Endothelial cell of umbilical vein (primary cell): ENCODE results near the gene CEP128. TPM values are rescaled to one million over a fixed set of nuclear protein-coding genes. Genes with fewer than 3 reads are reported as not detected.

ENCODE experiments used
- BruUV-seq: library from RNA; stranded (reverse); fragments of 400-500 nt; replicated peaks from 2 replicates; lab custom pipeline; 2021; lab: Mats Ljungman, UMichigan
- CTCF ChIA-PET: fragments of 300-600, 350-600 bp; sonication (Branson Sonifier 250); formaldehyde crosslinking; loops from one replicate; lab custom pipeline; 2021; ENCODE audit warnings: antibody characterized with exemption, inconsistent platforms; lab: Charles Lee
- POLR2A ChIA-PET: fragments of 300-600, 350-600 bp; sonication (Branson Sonifier 250); formaldehyde crosslinking; loops from one replicate; lab custom pipeline; 2021; ENCODE audit warnings: antibody characterized with exemption, inconsistent platforms; lab: Charles Lee
- DNase-seq: peaks from one replicate; pipeline ENCODE4 v3.0.0-alpha.2; 2011; ENCODE audit warnings: low read depth, low spot score
- FAIRE-seq: peaks from 2 replicates; lab custom pipeline; 2011; peaks lifted over from hg19 to GRCh38; lab: Jason Lieb, UNC
- H2AFZ ChIP-seq: 2 replicates; pipeline ENCODE4 v1.6.0; 2012; ENCODE audit warnings: low read depth, low read length, control low read depth, inconsistent platforms
- H3K27ac ChIP-seq: 2 replicates; pipeline ENCODE4 v1.5.1; 2011; ENCODE audit warnings: low read depth, mild to moderate bottlenecking, control low read depth, low read length, moderate library complexity; ENCODE audit not compliant: insufficient read depth
- H3K27me3 ChIP-seq, 2 experiments: 2 replicates each; pipeline versions ENCODE4 v1.6.0 to v1.6.1; 2011; ENCODE audit warnings: low read length in 2 of 2, mixed read lengths in 1 of 2; ENCODE audit not compliant: control insufficient read depth in 2 of 2, insufficient read depth in 2 of 2
- H3K36me3 ChIP-seq, 2 experiments: 2 replicates in 1 of 2; 3 replicates in 1 of 2; pipeline ENCODE4 v1.5.1; 2011; ENCODE audit warnings: low read length in 2 of 2, mild to moderate bottlenecking in 1 of 2, moderate library complexity in 1 of 2; ENCODE audit not compliant: control insufficient read depth in 2 of 2, insufficient read depth in 2 of 2; ENCODE audit errors: extremely low read depth in 1 of 2
- H3K4me1 ChIP-seq: 3 replicates; pipeline ENCODE4 v1.5.1; 2011; ENCODE audit warnings: mild to moderate bottlenecking, low read length; ENCODE audit not compliant: control insufficient read depth, insufficient read depth; ENCODE audit errors: extremely low read depth
- H3K4me2 ChIP-seq: 2 replicates; pipeline ENCODE4 v1.6.1; 2011; ENCODE audit warnings: low read length, control low read depth, mixed read lengths; ENCODE audit not compliant: insufficient read depth
- H3K4me3 ChIP-seq, 3 experiments: fragments of 200-600 bp in 1 of 3; sonication (generic), shearing (Covaris generic) in 1 of 3; replicated peaks in 1 of 3; 2 replicates each; pipeline ENCODE4 v1.5.1; 2011 to 2016; ENCODE audit warnings: control low read depth in 3 of 3, low read length in 3 of 3, mild to moderate bottlenecking in 2 of 3, inconsistent platforms in 1 of 3, low read depth in 1 of 3, moderate library complexity in 1 of 3; ENCODE audit not compliant: insufficient read depth in 1 of 3
- H3K79me2 ChIP-seq: 2 replicates; pipeline ENCODE4 v1.6.0; 2012; ENCODE audit warnings: low read length, inconsistent platforms; ENCODE audit not compliant: control insufficient read depth, insufficient read depth
- H3K9ac ChIP-seq: replicated peaks from 2 replicates; pipeline ENCODE3; 2011; ENCODE audit warnings: low read length, control low read depth; ENCODE audit not compliant: insufficient read depth; ENCODE audit errors: extremely low read depth
- H3K9me1 ChIP-seq: replicated peaks from 3 replicates; pipeline ENCODE4 v1.6.0; 2011; ENCODE audit warnings: mild to moderate bottlenecking, low read length; ENCODE audit not compliant: control insufficient read depth, insufficient read depth; ENCODE audit errors: extremely low read depth
- H3K9me3 ChIP-seq: replicated peaks from 2 replicates; pipeline ENCODE4 v1.5.1; 2012; ENCODE audit warnings: low read length, inconsistent platforms; ENCODE audit not compliant: control insufficient read depth, insufficient read depth
- H4K20me1 ChIP-seq: replicated peaks from 2 replicates; pipeline ENCODE3; 2011; ENCODE audit warnings: mild to moderate bottlenecking, low read length; ENCODE audit not compliant: control insufficient read depth, insufficient read depth; ENCODE audit errors: extremely low read depth
- FOS ChIP-seq: IDR thresholded peaks from 2 replicates; pipeline ENCODE4 v1.6.1; 2011; ENCODE audit warnings: mild to moderate bottlenecking, low read length, moderate library complexity, borderline replicate concordance; ENCODE audit not compliant: insufficient read depth
- JUN ChIP-seq: IDR thresholded peaks from 2 replicates; pipeline ENCODE4 v1.6.1; 2011; ENCODE audit warnings: borderline replicate concordance, low read depth; ENCODE audit not compliant: insufficient read length, insufficient read depth
- MAX ChIP-seq: IDR thresholded peaks from 2 replicates; pipeline ENCODE4 v1.6.1; 2011; ENCODE audit not compliant: insufficient read depth, insufficient read length
- MYC ChIP-seq: IDR thresholded peaks from one replicate; pipeline ENCODE4 v1.6.1; 2011; ENCODE audit warnings: mild to moderate bottlenecking, low read depth, low read length
- POLR2AphosphoS5 ChIP-seq: IDR thresholded peaks from 2 replicates; pipeline ENCODE4 v1.6.1; 2012; ENCODE audit warnings: low read depth, mild to moderate bottlenecking, control low read depth, low read length, moderate library complexity; ENCODE audit not compliant: insufficient read depth
- dilution Hi-C: fragments of 300-500 bp; cut with MboI; formaldehyde crosslinking; loops from one replicate; pipeline ENCODE4 v1.15.0; 2019; ENCODE audit warnings: low sequenced_read_pairs; ENCODE audit not compliant: extremely low pct_ligation_motif_present
- intact Hi-C: fragments of 100-400 bp; cut with micrococcal nuclease; formaldehyde crosslinking; loops from one replicate; pipeline ENCODE4 v1.10.0; 2022
- polyA plus RNA-seq, 4 experiments: library from polyadenylated mRNA; depleted of rRNA in 3 of 4; stranded (reverse) in 3 of 4; unstranded in 1 of 4; fragments of >200 nt; gene quantifications; 2 replicates each; pipeline versions ENCODE4 v1.2.1 to v1.2.3, GENCODE V29; 2011 to 2012; ENCODE audit warnings: missing spikeins in 1 of 4
- total RNA-seq: library from RNA; stranded (reverse); gene quantifications from 2 replicates; pipeline ENCODE4 v1.2.3, GENCODE V29; 2021
- TF ChIP-seq, protein P1 (sequence below), 2 donors: IDR thresholded peaks; 1 replicate in 1 of 2; 2 replicates in 1 of 2; pipeline ENCODE4 v1.5.1; 2011; ENCODE audit warnings: low read length in 2 of 2, mild to moderate bottlenecking in 2 of 2, moderate library complexity in 2 of 2, control low read depth in 1 of 2, inconsistent platforms in 1 of 2, low read depth in 1 of 2; ENCODE audit not compliant: insufficient read depth in 1 of 2; ENCODE audit errors: extremely low read depth in 1 of 2

Gene CEP128
- total and polyA plus RNA-seq, 2 donors (not counting 3 experiments of a cell fraction or from before 2014, with no cell fraction given), result 0.91 to 23.7 TPM

DNA sequence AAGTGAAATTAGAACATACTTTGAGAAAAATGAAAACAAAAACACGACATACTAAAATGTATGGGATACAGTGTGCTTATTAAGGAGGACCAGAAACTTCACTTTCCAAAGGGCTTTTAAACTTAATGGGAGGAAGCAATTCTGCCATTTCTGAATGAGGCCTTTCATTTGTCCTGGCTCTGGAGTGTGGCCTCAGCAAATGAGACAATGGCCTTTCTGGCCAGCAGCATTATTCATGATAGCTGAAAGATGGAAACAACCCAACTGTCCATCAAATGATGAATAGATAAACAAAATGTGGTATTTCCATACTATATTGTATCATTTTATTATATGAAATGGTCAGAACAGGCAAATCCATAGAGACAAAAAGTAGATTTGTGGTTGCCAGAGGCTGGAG, 338.6 kb downstream of the CEP128 start:
- no peak for DNase-seq
- intact Hi-C loops, result no loop called here
- ChIA-PET CTCF (no interaction called here), POLR2A (no interaction called here)
- no peaks in the 10 kb centered on the region for H4K20me1 ChIP-seq
- no peak for TF ChIP-seq MAX
- TF ChIP-seq POLR2AphosphoS5, result no peak
- no peak for TF ChIP-seq FOS
- TF ChIP-seq MYC, result no peak
- TF ChIP-seq JUN, result no peak
- no peaks in the 10 kb centered on the region for H3K79me2 ChIP-seq
- H3K36me3 ChIP-seq, result no peaks in the 10 kb centered on the region
- H3K4me3 ChIP-seq, result no peak overlapping the region
- no peak overlapping the region for H3K27ac ChIP-seq
- no peak overlapping the region for H2AFZ ChIP-seq
- no TSS peak for BruUV-seq
- H3K9ac ChIP-seq, result no peak overlapping the region
- H3K9me3 ChIP-seq, result no peaks in the 10 kb centered on the region
- no peaks in the 10 kb centered on the region for H3K27me3 ChIP-seq
- H3K4me1 ChIP-seq, result no peaks in the 10 kb centered on the region
- H3K9me1 ChIP-seq, result peaks cover 2% of the 10 kb centered on the region
- no peak overlapping the region for H3K4me2 ChIP-seq
- FAIRE-seq, result no peak
- dilution Hi-C loops, result no loop called here

GRCh38 chr14:80587096-80587724, 354.3 kb downstream of the CEP128 start:
- H3K4me3 ChIP-seq, result no peak overlapping the region
- dilution Hi-C loops (no loop called here), intact Hi-C loops (loop anchor here (5.0 to 10.0 kb wide), 3 partner anchors 375 to 1652 kb away; partner anchors contain the start of gene DIO2)
- POLR2A ChIA-PET, result no interaction called here
- no peak for TF ChIP-seq MAX
- TF ChIP-seq, protein P1, sequence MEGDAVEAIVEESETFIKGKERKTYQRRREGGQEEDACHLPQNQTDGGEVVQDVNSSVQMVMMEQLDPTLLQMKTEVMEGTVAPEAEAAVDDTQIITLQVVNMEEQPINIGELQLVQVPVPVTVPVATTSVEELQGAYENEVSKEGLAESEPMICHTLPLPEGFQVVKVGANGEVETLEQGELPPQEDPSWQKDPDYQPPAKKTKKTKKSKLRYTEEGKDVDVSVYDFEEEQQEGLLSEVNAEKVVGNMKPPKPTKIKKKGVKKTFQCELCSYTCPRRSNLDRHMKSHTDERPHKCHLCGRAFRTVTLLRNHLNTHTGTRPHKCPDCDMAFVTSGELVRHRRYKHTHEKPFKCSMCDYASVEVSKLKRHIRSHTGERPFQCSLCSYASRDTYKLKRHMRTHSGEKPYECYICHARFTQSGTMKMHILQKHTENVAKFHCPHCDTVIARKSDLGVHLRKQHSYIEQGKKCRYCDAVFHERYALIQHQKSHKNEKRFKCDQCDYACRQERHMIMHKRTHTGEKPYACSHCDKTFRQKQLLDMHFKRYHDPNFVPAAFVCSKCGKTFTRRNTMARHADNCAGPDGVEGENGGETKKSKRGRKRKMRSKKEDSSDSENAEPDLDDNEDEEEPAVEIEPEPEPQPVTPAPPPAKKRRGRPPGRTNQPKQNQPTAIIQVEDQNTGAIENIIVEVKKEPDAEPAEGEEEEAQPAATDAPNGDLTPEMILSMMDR (IDR thresholded peaks at IDR 0.05; ENCODE audit: extremely low read depth in 1 of 2, insufficient read depth in 1 of 2, low read depth in 1 of 2, low read length in 2 of 2), result peak; percentile 40 to 47
- H3K79me2 ChIP-seq, result no peaks in the 10 kb centered on the region
- no peaks in the 10 kb centered on the region for H3K27me3 ChIP-seq
- no peak overlapping the region for H3K9ac ChIP-seq
- H3K27ac ChIP-seq, result no peak overlapping the region
- H3K4me2 ChIP-seq, result no peak overlapping the region
- H2AFZ ChIP-seq, result peak overlapping the region; percentile 27
- CTCF ChIA-PET, result interaction anchor here (0.7 to 5.7 kb wide), 35 partner anchors 9 to 1653 kb away, joined by 3 to 65 read pairs (median 5); no protein-coding TSS in a partner anchor
- DNase-seq, result peak; percentile 48
- FAIRE-seq, result no peak
- peaks cover 7% of the 10 kb centered on the region for H3K4me1 ChIP-seq
- no TSS peak for BruUV-seq
- no peaks in the 10 kb centered on the region for H4K20me1 ChIP-seq
- H3K9me1 ChIP-seq, result no peaks in the 10 kb centered on the region
- H3K9me3 ChIP-seq, result no peaks in the 10 kb centered on the region
- H3K36me3 ChIP-seq, result no peaks in the 10 kb centered on the region
